NCI-H2081 (cell line): ENCODE data around the gene NOTO.
A peak's percentile ranks its signal among the peaks of the same experiment; 100 is the strongest.
"Not testable (repeated sequence)": the region's sequence is repeated elsewhere in the genome, so short reads cannot be mapped to it uniquely, and the experiment has no call there.

Experiments
- DNase-seq, 2 experiments: peaks; one replicate each; lab custom pipeline; 2025; lab: John Stamatoyannopoulos, UW

NOTO gene

GRCh38 chr2:73202156-73203054, at the start of gene NOTO:
NOTO (plus strand) TSS chr2:73202574; CDS start chr2:73202667, 93 bp downstream.
- no peak for DNase-seq

- peak in 1 of 2 experiments; percentile 27 for DNase-seq
These were observed 45.7 kb upstream of the NOTO start for GRCh38 chr2:73156539-73157124.

GRCh38 chr2:73162856-73163391, 39.5 kb upstream of the NOTO start:
- no peak for DNase-seq

GRCh38 chr2:73163483-73164367, 38.6 kb upstream of the NOTO start:
- DNase-seq = peak; percentile 65 to 72

- DNase-seq = not testable (repeated sequence)
These were observed 36.4 kb upstream of the NOTO start for GRCh38 chr2:73165978-73166377.

GRCh38 chr2:73166813-73167212, 35.6 kb upstream of the NOTO start:
- DNase-seq = not testable (repeated sequence)

- not testable (repeated sequence) for DNase-seq
These were observed 34.0 kb upstream of the NOTO start for GRCh38 chr2:73168348-73168747.

GRCh38 chr2:73170341-73170740, 32.0 kb upstream of the NOTO start:
- DNase-seq = not testable (repeated sequence)

- no peak for DNase-seq
These were observed 29.4 kb upstream of the NOTO start for GRCh38 chr2:73172963-73173362.

GRCh38 chr2:73173781-73174180, 28.6 kb upstream of the NOTO start:
- DNase-seq = no peak

- DNase-seq = no peak
These were observed 28.1 kb upstream of the NOTO start for GRCh38 chr2:73174244-73174643.

- DNase-seq = no peak
These were observed 27.3 kb upstream of the NOTO start for GRCh38 chr2:73174941-73175662.

GRCh38 chr2:73175663-73176204, 26.6 kb upstream of the NOTO start:
- peak; percentile 67 to 81 for DNase-seq

- DNase-seq = no peak
These were observed 26.0 kb upstream of the NOTO start for GRCh38 chr2:73176205-73176880.

GRCh38 chr2:73176881-73177644, 25.3 kb upstream of the NOTO start:
- DNase-seq = peak; percentile 89 to 93

- no peak for DNase-seq
These were observed 24.6 kb upstream of the NOTO start for GRCh38 chr2:73177645-73178255.

GRCh38 chr2:73185965-73186364, 16.4 kb upstream of the NOTO start:
- no peak for DNase-seq

GRCh38 chr2:73187549-73187948, 14.8 kb upstream of the NOTO start:
- DNase-seq = no peak

- no peak for DNase-seq
These were observed 4.8 kb upstream of the NOTO start for GRCh38 chr2:73197579-73197978.
